ENCODE measurements around the gene PPARA. TPM values are rescaled to one million over a fixed set of nuclear protein-coding genes. Genes with fewer than 3 reads are reported as not detected.

The PPARA gene
- total RNA-seq, 1 donor: 22.1 TPM

- no peaks in the 10 kb centered on the region for H3K9me3 ChIP-seq (ENCODE audit: low read depth, low read length)
- H3K36me3 ChIP-seq (ENCODE audit: insufficient read depth, low read length): peaks cover 10% of the 10 kb centered on the region
- peaks cover 6% of the 10 kb centered on the region for H3K27me3 ChIP-seq (ENCODE audit: insufficient read depth, low read length)
- H3K79me2 ChIP-seq (ENCODE audit: insufficient read depth, low read length): peaks cover 10% of the 10 kb centered on the region
- peak within 1 kb of the TSS; percentile 90 for H2AFZ ChIP-seq (ENCODE audit: low read length)
- DNase-seq (ENCODE audit: insufficient read length, low spot score, missing footprints): peak; percentile 100
- H3K4me1 ChIP-seq (ENCODE audit: insufficient read depth, low read length): peaks cover 6% of the 10 kb centered on the region
- TF ChIP-seq CTCF (IDR thresholded peaks at IDR 0.05; ENCODE audit: extremely low read depth, low read depth, low read length): no peak
- H3K27ac ChIP-seq (ENCODE audit: low read depth, low read length): peak within 1 kb of the TSS; percentile 49
- H4K20me1 ChIP-seq (ENCODE audit: insufficient read depth, low read length): no peaks in the 10 kb centered on the region
- H3K4me3 ChIP-seq (ENCODE audit: insufficient read depth, low read length): peak within 1 kb of the TSS; percentile 78
- H3K4me2 ChIP-seq (ENCODE audit: insufficient read depth, low read length): peak within 1 kb of the TSS; percentile 81
Observed at GRCh38 chr22:46267431-46268279, 117.3 kb downstream of the PPARA start, which contains the start of gene TTC38. Gene TTC38, plus strand, starts transcription at chr22:46268008. Its CDS starts 32 bp downstream, at chr22:46268040.

- peaks cover 28% of the 10 kb centered on the region for H3K36me3 ChIP-seq (ENCODE audit: insufficient read depth, low read length)
- TF ChIP-seq CTCF (IDR thresholded peaks at IDR 0.05; ENCODE audit: extremely low read depth, low read depth, low read length): no peak
- H3K79me2 ChIP-seq (ENCODE audit: insufficient read depth, low read length): peaks cover 10% of the 10 kb centered on the region
- H2AFZ ChIP-seq (ENCODE audit: low read length): no peak overlapping the region
- H3K4me2 ChIP-seq (ENCODE audit: insufficient read depth, low read length): no peak overlapping the region
- H4K20me1 ChIP-seq (ENCODE audit: insufficient read depth, low read length): no peaks in the 10 kb centered on the region
- H3K27ac ChIP-seq (ENCODE audit: low read depth, low read length): no peak overlapping the region
- no peak overlapping the region for H3K4me3 ChIP-seq (ENCODE audit: insufficient read depth, low read length)
- peaks cover 6% of the 10 kb centered on the region for H3K4me1 ChIP-seq (ENCODE audit: insufficient read depth, low read length)
- peak; percentile 51 for DNase-seq (ENCODE audit: insufficient read length, low spot score, missing footprints)
- no peaks in the 10 kb centered on the region for H3K9me3 ChIP-seq (ENCODE audit: low read depth, low read length)
- H3K27me3 ChIP-seq (ENCODE audit: insufficient read depth, low read length): no peaks in the 10 kb centered on the region
Observed at GRCh38 chr22:46269564-46269963, 119.2 kb downstream of the PPARA start.

- H3K27ac ChIP-seq (ENCODE audit: low read depth, low read length): no peak overlapping the region
- H3K79me2 ChIP-seq (ENCODE audit: insufficient read depth, low read length): peaks cover 10% of the 10 kb centered on the region
- H3K36me3 ChIP-seq (ENCODE audit: insufficient read depth, low read length): peaks cover 48% of the 10 kb centered on the region
- H3K9me3 ChIP-seq (ENCODE audit: low read depth, low read length): no peaks in the 10 kb centered on the region
- no peak overlapping the region for H3K4me2 ChIP-seq (ENCODE audit: insufficient read depth, low read length)
- no peak for DNase-seq (ENCODE audit: insufficient read length, low spot score, missing footprints)
- no peak overlapping the region for H2AFZ ChIP-seq (ENCODE audit: low read length)
- H3K4me1 ChIP-seq (ENCODE audit: insufficient read depth, low read length): peaks cover 6% of the 10 kb centered on the region
- no peak overlapping the region for H3K4me3 ChIP-seq (ENCODE audit: insufficient read depth, low read length)
- no peaks in the 10 kb centered on the region for H3K27me3 ChIP-seq (ENCODE audit: insufficient read depth, low read length)
- TF ChIP-seq CTCF (IDR thresholded peaks at IDR 0.05; ENCODE audit: extremely low read depth, low read depth, low read length): no peak
- H4K20me1 ChIP-seq (ENCODE audit: insufficient read depth, low read length): no peaks in the 10 kb centered on the region
Observed at GRCh38 chr22:46272196-46272595, 121.9 kb downstream of the PPARA start.

- Histone ChIP-seq H3K4me2 (ENCODE audit: insufficient read depth, low read length) (no peak overlapping the region), H3K9me3 (ENCODE audit: low read depth, low read length) (no peaks in the 10 kb centered on the region), H2AFZ (ENCODE audit: low read length) (no peak overlapping the region), H3K4me3 (ENCODE audit: insufficient read depth, low read length) (no peak overlapping the region), H3K79me2 (ENCODE audit: insufficient read depth, low read length) (peaks cover 10% of the 10 kb centered on the region), H3K27ac (ENCODE audit: low read depth, low read length) (no peak overlapping the region), H3K4me1 (ENCODE audit: insufficient read depth, low read length) (peaks cover 3% of the 10 kb centered on the region), H3K36me3 (ENCODE audit: insufficient read depth, low read length) (peaks cover 52% of the 10 kb centered on the region), H3K27me3 (ENCODE audit: insufficient read depth, low read length) (no peaks in the 10 kb centered on the region), H4K20me1 (ENCODE audit: insufficient read depth, low read length) (no peaks in the 10 kb centered on the region)
- no peak for DNase-seq (ENCODE audit: insufficient read length, low spot score, missing footprints)
- no peak for TF ChIP-seq CTCF (IDR thresholded peaks at IDR 0.05; ENCODE audit: extremely low read depth, low read depth, low read length)
Observed at GRCh38 chr22:46272762-46273431, 122.6 kb downstream of the PPARA start.

Data from osteoblast (primary cell).